ENCODE results near the gene MPC2.

GRCh38 chr1:167881786-167882185 is 55.1 kb downstream of the MPC2 start:
- TF ChIP-seq EZH2 (IDR thresholded peaks at IDR 0.05; ENCODE audit: insufficient read depth, poor library complexity, severe bottlenecking): no peak
- no peak for TF ChIP-seq EZH2phosphoT487 (IDR thresholded peaks at IDR 0.05; ENCODE audit: insufficient read depth, low read depth)

Data from GM23248 (cell line).